Measurements from ENCODE around the gene SOX4.
A peak's percentile ranks its signal among the peaks of the same experiment; 100 is the strongest.

SOX4 gene

DNA sequence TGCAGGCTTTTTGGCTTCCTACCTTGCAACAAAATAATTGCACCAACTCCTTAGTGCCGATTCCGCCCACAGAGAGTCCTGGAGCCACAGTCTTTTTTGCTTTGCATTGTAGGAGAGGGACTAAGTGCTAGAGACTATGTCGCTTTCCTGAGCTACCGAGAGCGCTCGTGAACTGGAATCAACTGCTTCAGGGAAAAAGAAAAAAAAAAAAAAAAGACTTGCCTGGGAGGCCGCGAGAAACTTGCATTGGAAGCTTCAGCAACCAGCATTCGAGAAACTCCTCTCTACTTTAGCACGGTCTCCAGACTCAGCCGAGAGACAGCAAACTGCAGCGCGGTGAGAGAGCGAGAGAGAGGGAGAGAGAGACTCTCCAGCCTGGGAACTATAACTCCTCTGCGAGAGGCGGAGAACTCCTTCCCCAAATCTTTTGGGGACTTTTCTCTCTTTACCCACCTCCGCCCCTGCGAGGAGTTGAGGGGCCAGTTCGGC is 420 bp downstream of the SOX4 start (continued):
- TF ChIP-seq, protein P1, sequence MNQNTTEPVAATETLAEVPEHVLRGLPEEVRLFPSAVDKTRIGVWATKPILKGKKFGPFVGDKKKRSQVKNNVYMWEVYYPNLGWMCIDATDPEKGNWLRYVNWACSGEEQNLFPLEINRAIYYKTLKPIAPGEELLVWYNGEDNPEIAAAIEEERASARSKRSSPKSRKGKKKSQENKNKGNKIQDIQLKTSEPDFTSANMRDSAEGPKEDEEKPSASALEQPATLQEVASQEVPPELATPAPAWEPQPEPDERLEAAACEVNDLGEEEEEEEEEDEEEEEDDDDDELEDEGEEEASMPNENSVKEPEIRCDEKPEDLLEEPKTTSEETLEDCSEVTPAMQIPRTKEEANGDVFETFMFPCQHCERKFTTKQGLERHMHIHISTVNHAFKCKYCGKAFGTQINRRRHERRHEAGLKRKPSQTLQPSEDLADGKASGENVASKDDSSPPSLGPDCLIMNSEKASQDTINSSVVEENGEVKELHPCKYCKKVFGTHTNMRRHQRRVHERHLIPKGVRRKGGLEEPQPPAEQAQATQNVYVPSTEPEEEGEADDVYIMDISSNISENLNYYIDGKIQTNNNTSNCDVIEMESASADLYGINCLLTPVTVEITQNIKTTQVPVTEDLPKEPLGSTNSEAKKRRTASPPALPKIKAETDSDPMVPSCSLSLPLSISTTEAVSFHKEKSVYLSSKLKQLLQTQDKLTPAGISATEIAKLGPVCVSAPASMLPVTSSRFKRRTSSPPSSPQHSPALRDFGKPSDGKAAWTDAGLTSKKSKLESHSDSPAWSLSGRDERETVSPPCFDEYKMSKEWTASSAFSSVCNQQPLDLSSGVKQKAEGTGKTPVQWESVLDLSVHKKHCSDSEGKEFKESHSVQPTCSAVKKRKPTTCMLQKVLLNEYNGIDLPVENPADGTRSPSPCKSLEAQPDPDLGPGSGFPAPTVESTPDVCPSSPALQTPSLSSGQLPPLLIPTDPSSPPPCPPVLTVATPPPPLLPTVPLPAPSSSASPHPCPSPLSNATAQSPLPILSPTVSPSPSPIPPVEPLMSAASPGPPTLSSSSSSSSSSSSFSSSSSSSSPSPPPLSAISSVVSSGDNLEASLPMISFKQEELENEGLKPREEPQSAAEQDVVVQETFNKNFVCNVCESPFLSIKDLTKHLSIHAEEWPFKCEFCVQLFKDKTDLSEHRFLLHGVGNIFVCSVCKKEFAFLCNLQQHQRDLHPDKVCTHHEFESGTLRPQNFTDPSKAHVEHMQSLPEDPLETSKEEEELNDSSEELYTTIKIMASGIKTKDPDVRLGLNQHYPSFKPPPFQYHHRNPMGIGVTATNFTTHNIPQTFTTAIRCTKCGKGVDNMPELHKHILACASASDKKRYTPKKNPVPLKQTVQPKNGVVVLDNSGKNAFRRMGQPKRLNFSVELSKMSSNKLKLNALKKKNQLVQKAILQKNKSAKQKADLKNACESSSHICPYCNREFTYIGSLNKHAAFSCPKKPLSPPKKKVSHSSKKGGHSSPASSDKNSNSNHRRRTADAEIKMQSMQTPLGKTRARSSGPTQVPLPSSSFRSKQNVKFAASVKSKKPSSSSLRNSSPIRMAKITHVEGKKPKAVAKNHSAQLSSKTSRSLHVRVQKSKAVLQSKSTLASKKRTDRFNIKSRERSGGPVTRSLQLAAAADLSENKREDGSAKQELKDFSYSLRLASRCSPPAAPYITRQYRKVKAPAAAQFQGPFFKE (tag by site-specific recombination; IDR thresholded peaks at IDR 0.05; ENCODE audit: borderline replicate concordance), result no peak
- TF ChIP-seq, protein P2, sequence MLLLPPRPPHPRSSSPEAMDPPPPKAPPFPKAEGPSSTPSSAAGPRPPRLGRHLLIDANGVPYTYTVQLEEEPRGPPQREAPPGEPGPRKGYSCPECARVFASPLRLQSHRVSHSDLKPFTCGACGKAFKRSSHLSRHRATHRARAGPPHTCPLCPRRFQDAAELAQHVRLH (tag by site-specific recombination; IDR thresholded peaks at IDR 0.05), result no peak
- no peak for TF ChIP-seq FEZF1 (tag by site-specific recombination; IDR thresholded peaks at IDR 0.05)
- no peak for TF ChIP-seq SETDB1 (IDR thresholded peaks at IDR 0.05; ENCODE audit: insufficient read length, low read length)
- TF ChIP-seq ZNF701 (tag by site-specific recombination; IDR thresholded peaks at IDR 0.05), result no peak
- TF ChIP-seq KLF1 (tag by site-specific recombination; IDR thresholded peaks at IDR 0.05), result no peak
- no peak for TF ChIP-seq ZNF394 (tag by site-specific recombination; IDR thresholded peaks at IDR 0.05; ENCODE audit: borderline replicate concordance)
- TF ChIP-seq, protein P3, sequence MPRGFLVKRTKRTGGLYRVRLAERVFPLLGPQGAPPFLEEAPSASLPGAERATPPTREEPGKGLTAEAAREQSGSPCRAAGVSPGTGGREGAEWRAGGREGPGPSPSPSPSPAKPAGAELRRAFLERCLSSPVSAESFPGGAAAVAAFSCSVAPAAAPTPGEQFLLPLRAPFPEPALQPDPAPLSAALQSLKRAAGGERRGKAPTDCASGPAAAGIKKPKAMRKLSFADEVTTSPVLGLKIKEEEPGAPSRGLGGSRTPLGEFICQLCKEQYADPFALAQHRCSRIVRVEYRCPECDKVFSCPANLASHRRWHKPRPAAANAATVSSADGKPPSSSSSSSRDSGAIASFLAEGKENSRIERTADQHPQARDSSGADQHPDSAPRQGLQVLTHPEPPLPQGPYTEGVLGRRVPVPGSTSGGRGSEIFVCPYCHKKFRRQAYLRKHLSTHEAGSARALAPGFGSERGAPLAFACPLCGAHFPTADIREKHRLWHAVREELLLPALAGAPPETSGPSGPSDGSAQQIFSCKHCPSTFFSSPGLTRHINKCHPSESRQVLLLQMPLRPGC (tag by site-specific recombination; IDR thresholded peaks at IDR 0.05), result no peak
- TF ChIP-seq, protein P4, sequence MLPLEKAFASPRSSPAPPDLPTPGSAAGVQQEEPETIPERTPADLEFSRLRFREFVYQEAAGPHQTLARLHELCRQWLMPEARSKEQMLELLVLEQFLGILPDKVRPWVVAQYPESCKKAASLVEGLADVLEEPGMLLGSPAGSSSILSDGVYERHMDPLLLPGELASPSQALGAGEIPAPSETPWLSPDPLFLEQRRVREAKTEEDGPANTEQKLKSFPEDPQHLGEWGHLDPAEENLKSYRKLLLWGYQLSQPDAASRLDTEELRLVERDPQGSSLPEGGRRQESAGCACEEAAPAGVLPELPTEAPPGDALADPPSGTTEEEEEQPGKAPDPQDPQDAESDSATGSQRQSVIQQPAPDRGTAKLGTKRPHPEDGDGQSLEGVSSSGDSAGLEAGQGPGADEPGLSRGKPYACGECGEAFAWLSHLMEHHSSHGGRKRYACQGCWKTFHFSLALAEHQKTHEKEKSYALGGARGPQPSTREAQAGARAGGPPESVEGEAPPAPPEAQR (tag by site-specific recombination; IDR thresholded peaks at IDR 0.05), result no peak
- no peak for TF ChIP-seq ZNF555 (tag by site-specific recombination; conservative IDR thresholded peaks at IDR 0.05)
- TF ChIP-seq ZNF791 (tag by site-specific recombination; IDR thresholded peaks at IDR 0.05), result no peak

DNA sequence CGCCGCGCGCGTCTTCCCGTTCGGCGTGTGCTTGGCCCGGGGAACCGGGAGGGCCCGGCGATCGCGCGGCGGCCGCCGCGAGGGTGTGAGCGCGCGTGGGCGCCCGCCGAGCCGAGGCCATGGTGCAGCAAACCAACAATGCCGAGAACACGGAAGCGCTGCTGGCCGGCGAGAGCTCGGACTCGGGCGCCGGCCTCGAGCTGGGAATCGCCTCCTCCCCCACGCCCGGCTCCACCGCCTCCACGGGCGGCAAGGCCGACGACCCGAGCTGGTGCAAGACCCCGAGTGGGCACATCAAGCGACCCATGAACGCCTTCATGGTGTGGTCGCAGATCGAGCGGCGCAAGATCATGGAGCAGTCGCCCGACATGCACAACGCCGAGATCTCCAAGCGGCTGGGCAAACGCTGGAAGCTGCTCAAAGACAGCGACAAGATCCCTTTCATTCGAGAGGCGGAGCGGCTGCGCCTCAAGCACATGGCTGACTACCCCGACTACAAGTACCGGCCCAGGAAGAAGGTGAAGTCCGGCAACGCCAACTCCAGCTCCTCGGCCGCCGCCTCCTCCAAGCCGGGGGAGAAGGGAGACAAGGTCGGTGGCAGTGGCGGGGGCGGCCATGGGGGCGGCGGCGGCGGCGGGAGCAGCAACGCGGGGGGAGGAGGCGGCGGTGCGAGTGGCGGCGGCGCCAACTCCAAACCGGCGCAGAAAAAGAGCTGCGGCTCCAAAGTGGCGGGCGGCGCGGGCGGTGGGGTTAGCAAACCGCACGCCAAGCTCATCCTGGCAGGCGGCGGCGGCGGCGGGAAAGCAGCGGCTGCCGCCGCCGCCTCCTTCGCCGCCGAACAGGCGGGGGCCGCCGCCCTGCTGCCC is 1.1 kb downstream of the SOX4 start:
- H3K4me1 ChIP-seq (ENCODE audit: control insufficient read depth, insufficient read depth, low read length), result peaks cover 19% of the 10 kb centered on the region
- no peaks in the 10 kb centered on the region for H3K9me3 ChIP-seq (ENCODE audit: control insufficient read depth, insufficient read depth, low read depth, low read length)
- peak overlapping the region; percentile 55 for H3K4me3 ChIP-seq (ENCODE audit: low read depth, low read length)
- POLR2A ChIA-PET, result interaction anchor here (0.6 to 8.8 kb wide), 69 partner anchors 8 to 1298 kb away, joined by 3 to 141 read pairs (median 5); no protein-coding TSS in a partner anchor
- peaks cover 19 to 38% of the 10 kb centered on the region in 2 experiments for H3K36me3 ChIP-seq (ENCODE audit: control insufficient read depth in 2 of 2, insufficient read depth in 1 of 2, low read length in 2 of 2)
- CTCF ChIA-PET, result interaction anchor here (0.5 to 1.1 kb wide), 5 partner anchors 59 to 1140 kb away, joined by 3 to 4 read pairs (median 3); no protein-coding TSS in a partner anchor
- H3K27ac ChIP-seq (ENCODE audit: extremely low read depth, low read depth, low read length), result peak overlapping the region; percentile 99
- no peak for TF ChIP-seq ZNF341 (tag by site-specific recombination; IDR thresholded peaks at IDR 0.05; ENCODE audit: low read depth)
- TF ChIP-seq, protein P5, sequence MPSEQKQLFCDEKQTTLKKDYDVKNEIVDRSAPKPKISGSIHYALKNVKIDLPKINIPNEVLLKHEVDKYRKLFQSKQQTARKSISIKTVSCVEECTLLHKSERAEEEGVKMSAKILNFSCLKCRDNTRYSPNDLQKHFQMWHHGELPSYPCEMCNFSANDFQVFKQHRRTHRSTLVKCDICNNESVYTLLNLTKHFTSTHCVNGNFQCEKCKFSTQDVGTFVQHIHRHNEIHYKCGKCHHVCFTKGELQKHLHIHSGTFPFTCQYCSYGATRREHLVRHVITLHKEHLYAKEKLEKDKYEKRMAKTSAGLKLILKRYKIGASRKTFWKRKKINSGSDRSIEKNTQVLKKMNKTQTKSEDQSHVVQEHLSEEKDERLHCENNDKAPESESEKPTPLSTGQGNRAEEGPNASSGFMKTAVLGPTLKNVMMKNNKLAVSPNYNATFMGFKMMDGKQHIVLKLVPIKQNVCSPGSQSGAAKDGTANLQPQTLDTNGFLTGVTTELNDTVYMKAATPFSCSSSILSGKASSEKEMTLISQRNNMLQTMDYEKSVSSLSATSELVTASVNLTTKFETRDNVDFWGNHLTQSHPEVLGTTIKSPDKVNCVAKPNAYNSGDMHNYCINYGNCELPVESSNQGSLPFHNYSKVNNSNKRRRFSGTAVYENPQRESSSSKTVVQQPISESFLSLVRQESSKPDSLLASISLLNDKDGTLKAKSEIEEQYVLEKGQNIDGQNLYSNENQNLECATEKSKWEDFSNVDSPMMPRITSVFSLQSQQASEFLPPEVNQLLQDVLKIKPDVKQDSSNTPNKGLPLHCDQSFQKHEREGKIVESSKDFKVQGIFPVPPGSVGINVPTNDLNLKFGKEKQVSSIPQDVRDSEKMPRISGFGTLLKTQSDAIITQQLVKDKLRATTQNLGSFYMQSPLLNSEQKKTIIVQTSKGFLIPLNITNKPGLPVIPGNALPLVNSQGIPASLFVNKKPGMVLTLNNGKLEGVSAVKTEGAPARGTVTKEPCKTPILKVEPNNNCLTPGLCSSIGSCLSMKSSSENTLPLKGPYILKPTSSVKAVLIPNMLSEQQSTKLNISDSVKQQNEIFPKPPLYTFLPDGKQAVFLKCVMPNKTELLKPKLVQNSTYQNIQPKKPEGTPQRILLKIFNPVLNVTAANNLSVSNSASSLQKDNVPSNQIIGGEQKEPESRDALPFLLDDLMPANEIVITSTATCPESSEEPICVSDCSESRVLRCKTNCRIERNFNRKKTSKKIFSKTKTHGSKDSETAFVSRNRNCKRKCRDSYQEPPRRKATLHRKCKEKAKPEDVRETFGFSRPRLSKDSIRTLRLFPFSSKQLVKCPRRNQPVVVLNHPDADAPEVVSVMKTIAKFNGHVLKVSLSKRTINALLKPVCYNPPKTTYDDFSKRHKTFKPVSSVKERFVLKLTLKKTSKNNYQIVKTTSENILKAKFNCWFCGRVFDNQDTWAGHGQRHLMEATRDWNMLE (tag by site-specific recombination; conservative IDR thresholded peaks at IDR 0.05; ENCODE audit: low read depth), result no peak
- no peak for TF ChIP-seq TCF7L2 (IDR thresholded peaks at IDR 0.05; ENCODE audit: borderline replicate concordance, low read depth, low read length)
- no peak for TF ChIP-seq KLF10 (tag by site-specific recombination; IDR thresholded peaks at IDR 0.05)
- TF ChIP-seq, protein P6, sequence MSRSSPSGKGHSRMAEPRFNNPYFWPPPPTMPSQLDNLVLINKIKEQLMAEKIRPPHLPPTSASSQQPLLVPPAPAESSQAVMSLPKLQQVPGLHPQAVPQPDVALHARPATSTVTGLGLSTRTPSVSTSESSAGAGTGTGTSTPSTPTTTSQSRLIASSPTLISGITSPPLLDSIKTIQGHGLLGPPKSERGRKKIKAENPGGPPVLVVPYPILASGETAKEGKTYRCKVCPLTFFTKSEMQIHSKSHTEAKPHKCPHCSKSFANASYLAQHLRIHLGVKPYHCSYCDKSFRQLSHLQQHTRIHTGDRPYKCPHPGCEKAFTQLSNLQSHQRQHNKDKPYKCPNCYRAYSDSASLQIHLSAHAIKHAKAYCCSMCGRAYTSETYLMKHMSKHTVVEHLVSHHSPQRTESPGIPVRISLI (tag by site-specific recombination; IDR thresholded peaks at IDR 0.05), result 0 out of 2 replicates have a peak, but pooled peaks have one; percentile 39
- TF ChIP-seq ZNF335 (tag by site-specific recombination; conservative IDR thresholded peaks at IDR 0.05), result peak; percentile 78
